Karpas-422 (cell line): ENCODE data around the gene ETF1. TPM values are rescaled to one million over a fixed set of nuclear protein-coding genes. Genes with fewer than 3 reads are reported as not detected.

Experiments used
- DNase-seq: peaks from one replicate; pipeline ENCODE4 v3.0.0-alpha.2; 2015
- H2AFZ ChIP-seq: fragments of 200-600 bp; sonication (generic); 2 replicates; pipeline ENCODE4 v1.6.1; 2014; ENCODE audit warnings: antibody characterized with exemption, low read length, mixed read lengths
- H3K27ac ChIP-seq: fragments of 200-600 bp; sonication (generic); 2 replicates; pipeline ENCODE4 v1.5.1; 2014; ENCODE audit warnings: mild to moderate bottlenecking, low read length, moderate library complexity
- H3K27me3 ChIP-seq: fragments of 200-600 bp; sonication (generic); 2 replicates; pipeline ENCODE4 v1.6.1; 2014; ENCODE audit warnings: low read length, mixed read lengths
- H3K36me3 ChIP-seq: fragments of 200-600 bp; sonication (generic); 2 replicates; pipeline ENCODE4 v1.6.1; 2014; ENCODE audit warnings: low read length, mixed read lengths; ENCODE audit not compliant: insufficient read depth
- H3K4me1 ChIP-seq: fragments of 200-600 bp; sonication (generic); 2 replicates; pipeline ENCODE4 v1.6.1; 2014; ENCODE audit warnings: mild to moderate bottlenecking, low read length, mixed read lengths
- H3K4me2 ChIP-seq: fragments of 200-600 bp; sonication (generic); 2 replicates; pipeline ENCODE4 v1.6.1; 2014; ENCODE audit warnings: low read length, low read depth, mild to moderate bottlenecking; ENCODE audit not compliant: poor library complexity, severe bottlenecking
- H3K4me3 ChIP-seq: fragments of 200-600 bp; sonication (generic); 2 replicates; pipeline ENCODE4 v1.5.1; 2014; ENCODE audit warnings: mild to moderate bottlenecking, antibody characterized with exemption, low read length, mixed read lengths
- H3K79me2 ChIP-seq: fragments of 200-600 bp; sonication (generic); 2 replicates; pipeline ENCODE4 v1.6.1; 2014; ENCODE audit warnings: mild to moderate bottlenecking, low read length, mixed read lengths
- H3K9ac ChIP-seq: fragments of 200-600 bp; sonication (generic); 2 replicates; pipeline ENCODE4 v1.6.0; 2014; ENCODE audit warnings: low read length
- H3K9me2 ChIP-seq: fragments of 200-600 bp; sonication (generic), shearing (Covaris generic); replicated peaks from 2 replicates; pipeline ENCODE4 v1.6.0; 2014; ENCODE audit warnings: mild to moderate bottlenecking, low read length, moderate library complexity; ENCODE audit not compliant: insufficient read depth
- H3K9me3 ChIP-seq: fragments of 300-700, 200-600 bp; sonication (generic); 2 replicates; pipeline ENCODE4 v1.6.1; 2014; ENCODE audit warnings: low read length, mixed read lengths
- H4K20me1 ChIP-seq: fragments of 200-600 bp; sonication (generic); 2 replicates; pipeline ENCODE4 v1.6.1; 2014; ENCODE audit warnings: mild to moderate bottlenecking, antibody characterized with exemption, low read length, low read depth; ENCODE audit not compliant: insufficient read depth
- total RNA-seq: library from RNA; depleted of rRNA; stranded (reverse); fragments of >200 nt; shearing (Covaris generic); gene quantifications from 2 replicates; pipeline ENCODE4 v1.2.3, GENCODE V29; 2014; ENCODE audit warnings: low replicate concordance

The ETF1 gene
- total RNA-seq, 1 experiment from 2014 or later = 100 TPM

- Histone ChIP-seq H3K4me1 (no peaks in the 10 kb centered on the region), H3K9ac (no peak overlapping the region), H3K27me3 (no peaks in the 10 kb centered on the region), H3K27ac (no peak overlapping the region), H2AFZ (no peak overlapping the region), H4K20me1 (no peaks in the 10 kb centered on the region), H3K4me2 (no peak overlapping the region), H3K9me2 (no peaks in the 10 kb centered on the region), H3K9me3 (no peaks in the 10 kb centered on the region), H3K36me3 (no peaks in the 10 kb centered on the region), H3K4me3 (no peak overlapping the region), H3K79me2 (no peaks in the 10 kb centered on the region)
- no peak for DNase-seq
These were observed 44.7 kb downstream of the ETF1 start for GRCh38 chr5:138498376-138498775.

GRCh38 chr5:138495351-138495750 is 47.7 kb downstream of the ETF1 start:
- H3K27me3 ChIP-seq = no peaks in the 10 kb centered on the region
- no peak overlapping the region for H3K4me2 ChIP-seq
- no peaks in the 10 kb centered on the region for H4K20me1 ChIP-seq

GRCh38 chr5:138492560-138493045 is 50.4 kb downstream of the ETF1 start:
- Histone ChIP-seq H3K36me3 (no peaks in the 10 kb centered on the region), H4K20me1 (no peaks in the 10 kb centered on the region), H3K9me3 (no peaks in the 10 kb centered on the region), H3K9me2 (no peaks in the 10 kb centered on the region), H2AFZ (peak overlapping the region; percentile 86; the same call in 1 of the 2 replicates), H3K4me1 (peaks cover 17% of the 10 kb centered on the region), H3K4me2 (peak overlapping the region; percentile 98), H3K4me3 (peak overlapping the region; percentile 72), H3K27me3 (no peaks in the 10 kb centered on the region), H3K9ac (peak overlapping the region; percentile 76), H3K27ac (no peak overlapping the region), H3K79me2 (no peaks in the 10 kb centered on the region)
- DNase-seq = no peak

More at GRCh38 chr5:138495351-138495750, 47.7 kb downstream of the ETF1 start:
- no peak overlapping the region for H3K27ac ChIP-seq
- H3K9me2 ChIP-seq = no peaks in the 10 kb centered on the region
- no peak overlapping the region for H2AFZ ChIP-seq
- no peak overlapping the region for H3K9ac ChIP-seq
- H3K36me3 ChIP-seq = no peaks in the 10 kb centered on the region
- H3K9me3 ChIP-seq = no peaks in the 10 kb centered on the region
- no peak for DNase-seq
- H3K4me3 ChIP-seq = no peak overlapping the region
- H3K4me1 ChIP-seq = peaks cover 17% of the 10 kb centered on the region
- no peaks in the 10 kb centered on the region for H3K79me2 ChIP-seq

GRCh38 chr5:138491669-138492559 is 51.1 kb downstream of the ETF1 start:
- H2AFZ ChIP-seq = peak overlapping the region; percentile 88; the same call in 1 of the 2 replicates
- H3K9ac ChIP-seq = peak overlapping the region; percentile 76
- H3K36me3 ChIP-seq = no peaks in the 10 kb centered on the region
- no peaks in the 10 kb centered on the region for H3K9me2 ChIP-seq
- no peaks in the 10 kb centered on the region for H4K20me1 ChIP-seq
- peak; percentile 94 for DNase-seq
- no peaks in the 10 kb centered on the region for H3K27me3 ChIP-seq
- no peaks in the 10 kb centered on the region for H3K9me3 ChIP-seq
- peak overlapping the region; percentile 98 for H3K4me2 ChIP-seq
- H3K4me3 ChIP-seq = peak overlapping the region; percentile 72
- no peak overlapping the region for H3K27ac ChIP-seq
- no peaks in the 10 kb centered on the region for H3K79me2 ChIP-seq
- peaks cover 17% of the 10 kb centered on the region for H3K4me1 ChIP-seq

- Histone ChIP-seq H3K9ac (peak overlapping the region; percentile 76), H3K79me2 (no peaks in the 10 kb centered on the region), H3K9me3 (no peaks in the 10 kb centered on the region), H2AFZ (peak overlapping the region; percentile 88; the same call in 1 of the 2 replicates), H3K9me2 (no peaks in the 10 kb centered on the region), H3K27ac (no peak overlapping the region), H3K36me3 (no peaks in the 10 kb centered on the region), H3K4me1 (peaks cover 17% of the 10 kb centered on the region), H3K4me3 (peak overlapping the region; percentile 65), H3K27me3 (no peaks in the 10 kb centered on the region), H4K20me1 (no peaks in the 10 kb centered on the region), H3K4me2 (peak overlapping the region; percentile 98)
- no peak for DNase-seq
These were observed 51.8 kb downstream of the ETF1 start for GRCh38 chr5:138491284-138491648.

- Histone ChIP-seq H3K4me2 (no peak overlapping the region), H3K9me2 (no peaks in the 10 kb centered on the region), H4K20me1 (no peaks in the 10 kb centered on the region), H3K36me3 (no peaks in the 10 kb centered on the region), H3K27me3 (no peaks in the 10 kb centered on the region), H3K4me3 (no peak overlapping the region), H3K4me1 (peaks cover 17% of the 10 kb centered on the region), H3K79me2 (no peaks in the 10 kb centered on the region), H3K9ac (no peak overlapping the region), H3K9me3 (no peaks in the 10 kb centered on the region), H2AFZ (no peak overlapping the region), H3K27ac (no peak overlapping the region)
- DNase-seq = no peak
These were observed 52.3 kb downstream of the ETF1 start for GRCh38 chr5:138490648-138491283.

- no peak overlapping the region for H3K27ac ChIP-seq
- H3K36me3 ChIP-seq = no peaks in the 10 kb centered on the region
- no peak overlapping the region for H3K4me2 ChIP-seq
- peaks cover 17% of the 10 kb centered on the region for H3K4me1 ChIP-seq
- H3K4me3 ChIP-seq = no peak overlapping the region
- H4K20me1 ChIP-seq = no peaks in the 10 kb centered on the region
- H3K9me2 ChIP-seq = no peaks in the 10 kb centered on the region
- H3K27me3 ChIP-seq = no peaks in the 10 kb centered on the region
- no peaks in the 10 kb centered on the region for H3K79me2 ChIP-seq
- no peaks in the 10 kb centered on the region for H3K9me3 ChIP-seq
- DNase-seq = no peak
- no peak overlapping the region for H2AFZ ChIP-seq
- no peak overlapping the region for H3K9ac ChIP-seq
These were observed 53.4 kb downstream of the ETF1 start for GRCh38 chr5:138489683-138490061.

- no peaks in the 10 kb centered on the region for H3K36me3 ChIP-seq
- DNase-seq = no peak
- H4K20me1 ChIP-seq = no peaks in the 10 kb centered on the region
- H3K4me2 ChIP-seq = no peak overlapping the region
- H3K4me3 ChIP-seq = no peak overlapping the region
- no peaks in the 10 kb centered on the region for H3K79me2 ChIP-seq
- H3K4me1 ChIP-seq = peaks cover 17% of the 10 kb centered on the region
- H3K9me3 ChIP-seq = no peaks in the 10 kb centered on the region
- H3K27ac ChIP-seq = no peak overlapping the region
- H3K9ac ChIP-seq = no peak overlapping the region
- H3K9me2 ChIP-seq = no peaks in the 10 kb centered on the region
- no peaks in the 10 kb centered on the region for H3K27me3 ChIP-seq
- no peak overlapping the region for H2AFZ ChIP-seq
These were observed 54.5 kb downstream of the ETF1 start for GRCh38 chr5:138488481-138488945.
